Measurements from ENCODE around the gene HAVCR1.
"Not testable (repeated sequence)": the region's sequence is repeated elsewhere in the genome, so short reads cannot be mapped to it uniquely, and the experiment has no call there.

GRCh38 chr5:157047016-157047415, 11.9 kb downstream of the HAVCR1 start:
- TF ChIP-seq CTCF, POLR2A, POLR2AphosphoS5 (IDR thresholded peaks at IDR 0.05): not testable (repeated sequence)
